Kidney epithelial cell (primary cell): ENCODE data around the gene NTRK3. TPM values are rescaled to one million over a fixed set of nuclear protein-coding genes. Genes with fewer than 3 reads are reported as not detected.

Experiments
- DNase-seq: peaks from one replicate; pipeline ENCODE4 v3.0.0-alpha.2; 2010; ENCODE audit warnings: low read depth
- H3K27me3 ChIP-seq: 2 replicates; pipeline ENCODE4 v1.6.0; 2011; ENCODE audit warnings: low read length; ENCODE audit not compliant: control insufficient read depth, insufficient read depth
- H3K36me3 ChIP-seq: 2 replicates; pipeline ENCODE4 v1.5.1; 2011; ENCODE audit warnings: low read length; ENCODE audit not compliant: control insufficient read depth, insufficient read depth
- H3K4me3 ChIP-seq: 2 replicates; pipeline ENCODE4 v1.5.1; 2011; ENCODE audit warnings: low read depth, mild to moderate bottlenecking, control low read depth, low read length
- CTCF ChIP-seq: IDR thresholded peaks from 2 replicates; pipeline ENCODE4 v1.5.1; 2011; ENCODE audit warnings: mild to moderate bottlenecking, moderate library complexity, low read length, control low read depth, inconsistent platforms; ENCODE audit not compliant: insufficient read depth, poor library complexity, severe bottlenecking
- total RNA-seq: library from RNA; depleted of rRNA; stranded (reverse); fragments of >200 nt; gene quantifications from 2 replicates; pipeline ENCODE4 v1.2.3, GENCODE V29; 2015

Gene NTRK3
- total RNA-seq, 1 donor from 2014 or later = not detected

DNA sequence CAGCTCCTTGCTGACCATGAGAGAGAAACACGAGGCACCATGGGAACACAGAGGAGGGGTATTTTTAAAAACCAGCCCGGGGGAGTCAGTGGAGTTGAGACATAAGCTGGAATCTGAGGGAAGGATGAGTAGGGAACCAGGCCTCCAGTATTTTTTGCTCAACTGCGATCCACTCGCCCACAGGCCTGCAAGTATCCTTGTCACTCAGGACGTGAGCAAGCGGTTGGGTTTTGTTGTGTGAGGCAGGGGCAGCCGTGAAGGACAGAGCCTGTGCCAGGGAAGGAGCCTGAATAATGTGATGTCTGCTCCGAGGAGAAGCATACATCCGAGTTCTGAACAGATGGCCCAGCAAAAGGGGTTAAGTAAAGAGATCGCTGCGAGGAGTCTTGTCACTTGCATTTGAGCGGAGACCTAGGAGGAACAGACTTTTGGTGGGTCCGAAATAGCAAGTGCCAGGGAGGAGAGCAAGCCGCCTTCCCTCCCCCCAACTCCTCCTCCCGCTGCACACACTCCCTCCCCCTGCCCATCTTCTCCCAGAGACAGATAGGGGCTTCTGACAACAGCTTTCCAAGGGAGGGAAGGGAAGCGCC lies 20.4 kb upstream of the NTRK3 start:
- no peak for TF ChIP-seq CTCF
- DNase-seq = no peak
- peaks cover 2% of the 10 kb centered on the region for H3K27me3 ChIP-seq
- H3K4me3 ChIP-seq = no peak overlapping the region
- no peaks in the 10 kb centered on the region for H3K36me3 ChIP-seq

DNA sequence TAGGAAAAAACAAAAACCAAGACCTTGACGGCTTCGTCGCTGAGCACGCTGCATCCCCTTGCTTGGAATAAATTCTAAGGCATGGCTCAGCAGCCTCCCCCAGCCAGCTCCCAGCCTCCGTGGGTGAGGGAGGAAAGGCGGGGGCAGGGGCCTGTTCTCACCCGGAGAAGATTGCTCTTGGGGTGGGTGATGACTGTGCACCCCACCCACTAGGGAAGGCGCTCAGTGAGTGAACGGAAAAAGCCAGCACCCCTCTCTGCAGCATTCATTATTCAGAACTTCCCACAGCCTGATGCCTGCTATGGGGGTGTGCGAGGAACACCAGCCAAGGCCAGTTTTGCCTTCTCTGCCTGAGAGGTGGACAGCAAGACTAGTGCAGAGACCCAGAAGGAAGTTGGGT lies 19.3 kb upstream of the NTRK3 start:
- Histone ChIP-seq H3K27me3 (peaks cover 2% of the 10 kb centered on the region), H3K36me3 (no peaks in the 10 kb centered on the region), H3K4me3 (no peak overlapping the region)
- no peak for DNase-seq
- no peak for TF ChIP-seq CTCF

GRCh38 chr15:88274553-88275460 lies 18.3 kb upstream of the NTRK3 start:
- Histone ChIP-seq H3K36me3 (no peaks in the 10 kb centered on the region), H3K4me3 (no peak overlapping the region), H3K27me3 (peaks cover 2% of the 10 kb centered on the region)
- DNase-seq = peak; percentile 14
- peak; percentile 95 for TF ChIP-seq CTCF

- no peak overlapping the region for H3K4me3 ChIP-seq
- H3K36me3 ChIP-seq = no peaks in the 10 kb centered on the region
- DNase-seq = no peak
- no peaks in the 10 kb centered on the region for H3K27me3 ChIP-seq
- no peak for TF ChIP-seq CTCF
Measured at GRCh38 chr15:88272421-88272820, 15.9 kb upstream of the NTRK3 start.

DNA sequence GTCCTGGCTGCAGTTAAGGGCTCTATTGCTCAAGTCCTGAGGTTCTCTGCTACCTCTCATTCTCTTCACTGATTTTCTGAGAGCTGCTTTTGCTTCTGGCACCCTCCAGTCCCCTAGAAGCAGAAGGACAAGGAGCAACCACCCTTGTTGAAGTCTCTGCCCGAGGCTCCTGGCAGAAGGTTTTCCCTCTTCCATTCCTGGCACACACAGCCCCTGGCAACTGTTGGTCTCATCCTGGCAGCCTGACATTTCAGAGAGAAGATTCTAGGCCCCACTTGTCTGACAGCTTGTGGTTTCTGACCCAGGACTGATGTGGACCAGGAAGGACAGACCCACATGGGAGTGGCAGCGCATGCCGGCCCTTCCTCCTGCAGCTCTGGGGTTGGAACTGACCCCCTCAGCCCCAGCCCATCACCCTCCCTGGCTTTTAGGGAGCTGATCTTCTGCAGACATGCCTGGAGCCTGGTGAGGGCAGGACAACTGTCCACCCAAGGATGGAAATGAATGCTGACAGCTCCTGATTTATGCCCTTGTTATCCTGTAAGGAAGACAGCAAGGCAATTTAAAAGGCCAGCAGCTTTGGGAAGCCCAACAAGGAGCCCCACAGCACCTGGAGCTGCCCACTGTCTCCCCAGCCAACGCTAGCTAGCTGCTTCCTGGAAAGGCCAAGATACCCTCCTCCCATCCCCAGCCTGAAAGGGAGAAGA lies 13.0 kb upstream of the NTRK3 start:
- DNase-seq = no peak
- Histone ChIP-seq H3K36me3 (no peaks in the 10 kb centered on the region), H3K27me3 (no peaks in the 10 kb centered on the region), H3K4me3 (no peak overlapping the region)
- TF ChIP-seq CTCF = no peak
